DOHH2 (cell line): ENCODE measurements around the gene RRM2.

ENCODE experiments used
- H3F3A ChIP-seq: fragments of 200-600 bp; sonication (generic), shearing (Covaris generic); 2 replicates; pipeline ENCODE4 v1.6.0; 2016; ENCODE audit warnings: antibody characterized with exemption, mild to moderate bottlenecking; ENCODE audit not compliant: control insufficient read depth, insufficient read depth
- H3K27ac ChIP-seq: fragments of 200-600 bp; sonication (generic); 2 replicates; pipeline ENCODE4 v1.5.1; 2014; ENCODE audit warnings: low read depth, mild to moderate bottlenecking, low read length, moderate library complexity
- H3K27me3 ChIP-seq: fragments of 200-600 bp; sonication (generic); 2 replicates; pipeline ENCODE4 v1.6.1; 2014; ENCODE audit warnings: mild to moderate bottlenecking, low read length, mixed read lengths; ENCODE audit not compliant: control insufficient read depth
- H3K36me3 ChIP-seq: fragments of 200-600 bp; sonication (generic); 2 replicates; pipeline ENCODE4 v1.6.1; 2014; ENCODE audit warnings: mild to moderate bottlenecking, low read length, moderate library complexity, mixed read lengths; ENCODE audit not compliant: control insufficient read depth
- H3K4me1 ChIP-seq: fragments of 200-600 bp; sonication (generic); 2 replicates; pipeline ENCODE4 v1.6.1; 2014; ENCODE audit warnings: mild to moderate bottlenecking, low read length, mixed read lengths; ENCODE audit not compliant: control insufficient read depth
- H3K4me2 ChIP-seq: fragments of 200-600 bp; sonication (generic); 2 replicates; pipeline ENCODE4 v1.6.0; 2014; ENCODE audit warnings: mild to moderate bottlenecking, low read length, moderate library complexity
- H3K4me3 ChIP-seq: fragments of 200-600 bp; sonication (generic); 2 replicates; pipeline ENCODE4 v1.5.1; 2014; ENCODE audit warnings: mild to moderate bottlenecking, low read length, mixed read lengths
- H3K79me2 ChIP-seq: fragments of 200-600 bp; sonication (generic); 2 replicates; pipeline ENCODE4 v1.6.1; 2014; ENCODE audit warnings: mild to moderate bottlenecking, low read length, mixed read lengths; ENCODE audit not compliant: control insufficient read depth
- H3K9me2 ChIP-seq: fragments of 200-600 bp; sonication (generic); replicated peaks from 2 replicates; pipeline ENCODE4 v1.6.1; 2014; ENCODE audit warnings: mild to moderate bottlenecking, low read length, mixed read lengths; ENCODE audit not compliant: control insufficient read depth
- H3K9me3 ChIP-seq: fragments of 200-600 bp; sonication (generic); 2 replicates; pipeline ENCODE4 v1.6.1; 2014; ENCODE audit warnings: antibody characterized with exemption, low read length, mixed read lengths; ENCODE audit not compliant: control insufficient read depth, insufficient read depth
- H4K20me1 ChIP-seq: fragments of 200-600 bp; sonication (generic); 2 replicates; pipeline ENCODE4 v1.6.0; 2014; ENCODE audit warnings: low read depth, mild to moderate bottlenecking, antibody characterized with exemption, low read length, moderate library complexity; ENCODE audit not compliant: control insufficient read depth, insufficient read depth
- EZH2phosphoT487 ChIP-seq: fragments of 200-600 bp; sonication (generic); IDR thresholded peaks from 2 replicates; pipeline ENCODE4 v1.6.1; 2017; ENCODE audit warnings: borderline replicate concordance, mild to moderate bottlenecking, antibody characterized with exemption, low read length, moderate library complexity, mixed read lengths
- TF ChIP-seq, protein P1 (sequence below): fragments of 200-600 bp; sonication (generic); IDR thresholded peaks from one replicate; pipeline ENCODE4 v1.5.1; 2014; ENCODE audit warnings: antibody characterized with exemption, mild to moderate bottlenecking, low read depth, low read length; ENCODE audit not compliant: poor library complexity, severe bottlenecking

The RRM2 gene

DNA sequence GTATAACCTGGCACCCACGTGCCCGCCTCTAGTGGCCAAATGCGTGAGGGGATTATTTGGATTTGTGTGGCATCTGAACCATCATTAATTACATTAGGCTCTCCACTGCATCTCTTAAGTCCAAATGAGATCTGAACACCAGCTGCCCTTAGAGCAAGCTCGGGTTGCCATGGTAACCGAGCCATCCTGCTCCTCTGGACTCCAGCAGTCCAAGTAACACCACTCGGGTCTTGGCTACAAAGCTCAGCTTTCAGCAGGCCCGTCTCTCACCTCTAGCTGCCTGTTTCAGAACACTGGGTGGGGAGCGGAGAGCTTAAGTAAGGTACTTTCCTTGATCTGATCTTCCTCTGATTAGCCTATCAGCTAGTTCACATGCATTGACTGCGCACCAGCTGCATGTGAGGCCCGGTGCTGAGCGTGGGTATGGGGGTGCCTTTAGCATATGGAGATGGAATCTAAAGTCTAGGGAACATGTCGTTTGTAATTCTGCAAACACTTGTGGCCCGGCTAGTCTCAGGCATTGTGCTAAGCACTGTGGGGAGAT is 28.2 kb upstream of the RRM2 start:
- H3K4me1 ChIP-seq, result peaks cover 34% of the 10 kb centered on the region
- no peaks in the 10 kb centered on the region for H4K20me1 ChIP-seq
- peaks cover 9% of the 10 kb centered on the region for H3K9me3 ChIP-seq
- no peaks in the 10 kb centered on the region for H3K9me2 ChIP-seq
- no peaks in the 10 kb centered on the region for H3K27me3 ChIP-seq
- 0 out of 2 replicates have a peak, but pooled peaks cover 4% of the 10 kb centered on the region for H3K36me3 ChIP-seq
- peaks cover 19% of the 10 kb centered on the region for H3F3A ChIP-seq
- H3K4me2 ChIP-seq, result no peak overlapping the region
- no peaks in the 10 kb centered on the region for H3K79me2 ChIP-seq
- no peak overlapping the region for H3K27ac ChIP-seq
- TF ChIP-seq EZH2phosphoT487, result no peak
- TF ChIP-seq, protein P1, sequence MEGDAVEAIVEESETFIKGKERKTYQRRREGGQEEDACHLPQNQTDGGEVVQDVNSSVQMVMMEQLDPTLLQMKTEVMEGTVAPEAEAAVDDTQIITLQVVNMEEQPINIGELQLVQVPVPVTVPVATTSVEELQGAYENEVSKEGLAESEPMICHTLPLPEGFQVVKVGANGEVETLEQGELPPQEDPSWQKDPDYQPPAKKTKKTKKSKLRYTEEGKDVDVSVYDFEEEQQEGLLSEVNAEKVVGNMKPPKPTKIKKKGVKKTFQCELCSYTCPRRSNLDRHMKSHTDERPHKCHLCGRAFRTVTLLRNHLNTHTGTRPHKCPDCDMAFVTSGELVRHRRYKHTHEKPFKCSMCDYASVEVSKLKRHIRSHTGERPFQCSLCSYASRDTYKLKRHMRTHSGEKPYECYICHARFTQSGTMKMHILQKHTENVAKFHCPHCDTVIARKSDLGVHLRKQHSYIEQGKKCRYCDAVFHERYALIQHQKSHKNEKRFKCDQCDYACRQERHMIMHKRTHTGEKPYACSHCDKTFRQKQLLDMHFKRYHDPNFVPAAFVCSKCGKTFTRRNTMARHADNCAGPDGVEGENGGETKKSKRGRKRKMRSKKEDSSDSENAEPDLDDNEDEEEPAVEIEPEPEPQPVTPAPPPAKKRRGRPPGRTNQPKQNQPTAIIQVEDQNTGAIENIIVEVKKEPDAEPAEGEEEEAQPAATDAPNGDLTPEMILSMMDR, result no peak
- no peak overlapping the region for H3K4me3 ChIP-seq

DNA sequence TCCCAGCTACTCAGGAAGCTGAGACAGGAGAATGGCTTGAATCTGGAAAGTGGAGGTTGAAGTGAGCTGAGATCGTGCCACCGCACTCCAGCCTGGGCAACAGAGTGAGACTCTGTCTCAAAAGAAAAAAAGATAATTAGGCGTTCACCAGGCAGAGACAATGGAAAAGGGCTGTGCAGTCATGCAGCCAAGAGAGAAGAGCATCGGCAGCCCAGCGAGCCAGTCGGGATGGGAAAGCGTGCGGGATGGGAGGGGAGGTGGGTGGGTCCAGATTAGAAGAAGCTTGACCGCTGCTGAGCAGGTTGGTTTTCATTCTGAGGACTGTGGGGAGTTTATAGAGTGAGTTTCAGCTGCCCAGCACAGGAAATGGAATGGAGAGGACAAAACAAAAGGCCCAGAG is 27.4 kb upstream of the RRM2 start:
- Histone ChIP-seq H3F3A (peaks cover 11% of the 10 kb centered on the region), H4K20me1 (no peaks in the 10 kb centered on the region), H3K9me2 (no peaks in the 10 kb centered on the region), H3K27me3 (no peaks in the 10 kb centered on the region), H3K79me2 (no peaks in the 10 kb centered on the region), H3K4me1 (peaks cover 26% of the 10 kb centered on the region), H3K4me3 (no peak overlapping the region), H3K9me3 (peaks cover 9% of the 10 kb centered on the region), H3K36me3 (0 out of 2 replicates have a peak, but pooled peaks cover 4% of the 10 kb centered on the region), H3K27ac (no peak overlapping the region), H3K4me2 (no peak overlapping the region)
- no peak for TF ChIP-seq EZH2phosphoT487
- TF ChIP-seq, protein P1, result no peak

DNA sequence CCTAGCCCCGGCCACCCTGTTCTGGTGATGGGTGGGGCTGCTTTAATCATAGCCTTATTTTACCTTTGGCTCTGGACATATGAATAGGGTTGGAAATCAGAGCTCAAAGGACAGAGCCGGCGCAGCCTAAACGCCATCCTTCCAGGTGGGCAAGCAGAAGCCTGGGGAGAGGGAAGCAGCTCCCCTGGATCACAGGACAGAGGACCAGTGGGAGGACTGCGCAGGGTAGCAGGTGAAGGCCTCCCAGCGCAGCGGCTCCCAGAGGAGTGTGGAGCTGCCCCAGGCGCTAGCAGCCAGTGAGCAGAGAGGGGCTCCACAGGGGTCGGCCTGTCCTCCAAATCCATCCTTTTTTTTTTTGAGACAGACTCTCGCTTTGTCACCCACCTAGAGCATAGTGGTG is 25.9 kb upstream of the RRM2 start:
- no peaks in the 10 kb centered on the region for H3K79me2 ChIP-seq
- TF ChIP-seq, protein P1, result no peak
- no peak for TF ChIP-seq EZH2phosphoT487
- H3K4me1 ChIP-seq, result peaks cover 19% of the 10 kb centered on the region
- no peak overlapping the region for H3K4me2 ChIP-seq
- no peaks in the 10 kb centered on the region for H3K9me2 ChIP-seq
- no peak overlapping the region for H3K4me3 ChIP-seq
- H3K27ac ChIP-seq, result no peak overlapping the region
- no peaks in the 10 kb centered on the region for H3K27me3 ChIP-seq
- 0 out of 2 replicates have a peak, but pooled peaks cover 4% of the 10 kb centered on the region for H3K36me3 ChIP-seq
- H3K9me3 ChIP-seq, result peaks cover 9% of the 10 kb centered on the region
- H4K20me1 ChIP-seq, result no peaks in the 10 kb centered on the region
- peaks cover 3% of the 10 kb centered on the region; the same call in 1 of the 2 replicates for H3F3A ChIP-seq
